ENCODE results near the gene BMF.

The BMF gene

GRCh38 chr15:40110866-40111550, 2.3 kb upstream of the BMF start:
- TF ChIP-seq CTCF (IDR thresholded peaks at IDR 0.05; ENCODE audit: low read depth, low read length), result no peak
- H3K4me3 ChIP-seq (ENCODE audit: low read depth, low read length), result no peak overlapping the region

GRCh38 chr15:40108061-40108854, 421 bp downstream of the BMF start:
- TF ChIP-seq CTCF (IDR thresholded peaks at IDR 0.05; ENCODE audit: low read depth, low read length), result no peak

GRCh38 chr15:40106203-40107161, 2.2 kb downstream of the BMF start:
- no peak overlapping the region for H3K4me3 ChIP-seq (ENCODE audit: low read depth, low read length)
- TF ChIP-seq CTCF (IDR thresholded peaks at IDR 0.05; ENCODE audit: low read depth, low read length), result no peak

More at GRCh38 chr15:40108061-40108854, 421 bp downstream of the BMF start:
- peak overlapping the region; percentile 80 for H3K4me3 ChIP-seq (ENCODE audit: low read depth, low read length)

- TF ChIP-seq CTCF (IDR thresholded peaks at IDR 0.05; ENCODE audit: low read depth, low read length), result no peak
- no peak overlapping the region for H3K4me3 ChIP-seq (ENCODE audit: low read depth, low read length)
These were observed 3.0 kb downstream of the BMF start for GRCh38 chr15:40105517-40106202.

- H3K4me3 ChIP-seq (ENCODE audit: low read depth, low read length), result no peak overlapping the region
- TF ChIP-seq CTCF (IDR thresholded peaks at IDR 0.05; ENCODE audit: low read depth, low read length), result peak; percentile 92
These were observed 3.7 kb downstream of the BMF start for GRCh38 chr15:40104865-40105516.

GRCh38 chr15:40104296-40104864, 4.3 kb downstream of the BMF start:
- no peak overlapping the region for H3K4me3 ChIP-seq (ENCODE audit: low read depth, low read length)
- no peak for TF ChIP-seq CTCF (IDR thresholded peaks at IDR 0.05; ENCODE audit: low read depth, low read length)
